Right atrium auricular region (tissue), 2 donors: ENCODE data around the gene RHOT1. TPM values are rescaled to one million over a fixed set of nuclear protein-coding genes. Genes with fewer than 3 reads are reported as not detected.
"Not testable (repeated sequence)": the region's sequence is repeated elsewhere in the genome, so short reads cannot be mapped to it uniquely, and the experiment has no call there.

Experiments used
- DNase-seq: peaks from one replicate; pipeline ENCODE4 v3.0.0-alpha.2; 2019; ENCODE audit warnings: low spot score
- H3K27ac ChIP-seq, 2 donors: fragments of 200-600 bp; sonication (generic); 1 replicate in 1 of 2; 2 replicates in 1 of 2; pipeline ENCODE4 v1.5.1; 2016 to 2019
- H3K27me3 ChIP-seq, 2 donors: fragments of 200-600 bp; sonication (generic); one replicate each; pipeline versions ENCODE4 v1.5.1 to v1.6.0; 2017 to 2019
- H3K36me3 ChIP-seq: fragments of 200-600 bp; sonication (generic); one replicate; pipeline ENCODE4 v1.5.1; 2016
- H3K4me1 ChIP-seq, 2 donors: fragments of 200-600 bp; sonication (generic); one replicate each; pipeline versions ENCODE4 v1.5.1 to v1.6.0; 2017 to 2019
- H3K4me3 ChIP-seq, 2 donors: fragments of 200-600 bp; sonication (generic); 1 replicate in 1 of 2; 2 replicates in 1 of 2; pipeline ENCODE4 v1.5.1; 2017 to 2019; ENCODE audit warnings: mild to moderate bottlenecking in 1 of 2, moderate library complexity in 1 of 2
- H3K9me3 ChIP-seq, 2 donors: fragments of 200-600 bp; sonication (generic); one replicate each; pipeline ENCODE4 v1.5.1; 2019
- total RNA-seq, 2 donors: library from RNA; depleted of rRNA; stranded (reverse); fragments of >200 nt; gene quantifications; one replicate each; pipeline ENCODE4 v1.1.0, GENCODE V29; 2016
- TF ChIP-seq, protein P1 (sequence below), 2 donors: fragments of 200-600 bp; sonication (generic); IDR thresholded peaks; one replicate each; pipeline ENCODE4 v1.5.1; 2019; ENCODE audit warnings: antibody characterized with exemption in 2 of 2

RHOT1 gene
- total RNA-seq, 2 donors from 2014 or later, result 39.6 to 51.0 TPM

DNA sequence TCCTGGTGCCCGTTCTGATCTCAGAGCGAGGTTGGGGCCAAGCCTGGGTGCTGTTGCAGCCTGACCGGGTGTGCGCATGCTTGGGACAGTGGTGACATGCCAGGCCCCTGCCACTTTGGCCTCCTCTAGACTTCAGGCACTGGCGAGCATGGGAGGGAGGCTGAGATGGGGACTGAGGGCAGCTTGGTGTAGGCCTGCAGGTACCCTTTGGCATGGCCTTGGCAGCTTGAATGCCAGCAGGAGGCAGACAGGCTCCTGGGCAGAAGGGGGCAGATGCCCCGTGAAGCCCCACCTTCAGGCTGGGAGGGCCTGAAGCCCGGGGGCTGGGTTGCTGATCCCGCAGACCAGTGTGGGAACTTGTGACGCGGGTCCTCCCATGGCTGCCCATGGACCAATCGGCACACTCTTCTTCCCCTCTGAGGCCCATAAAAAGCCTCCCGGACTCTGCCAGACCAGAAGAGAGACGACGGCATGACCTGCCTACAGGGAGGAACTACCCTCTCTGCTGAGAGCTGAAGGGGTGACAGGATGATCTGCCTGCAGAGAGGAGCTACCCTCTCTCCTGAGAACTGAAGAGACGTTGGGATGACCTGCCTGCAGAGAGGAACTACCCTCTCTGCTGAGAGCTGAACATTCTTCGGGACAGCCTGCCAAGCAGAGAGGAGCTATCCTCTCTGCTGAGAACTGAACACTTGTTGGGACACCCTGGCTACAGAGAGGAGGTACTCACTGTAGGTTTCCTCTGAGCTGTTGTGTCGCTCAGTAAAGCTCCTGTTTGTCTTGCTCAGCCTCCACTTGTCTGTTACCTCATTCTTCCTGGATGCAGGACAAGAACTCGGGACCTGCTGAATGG lies 17.5 kb downstream of the RHOT1 start:
- Histone ChIP-seq H3K27ac (no peak overlapping the region), H3K9me3 (no peaks in the 10 kb centered on the region), H3K4me3 (no peak overlapping the region), H3K27me3 (no peaks in the 10 kb centered on the region), H3K36me3 (peaks cover 14% of the 10 kb centered on the region), H3K4me1 (no peaks in the 10 kb centered on the region)
- DNase-seq, result no peak
- TF ChIP-seq, protein P1, sequence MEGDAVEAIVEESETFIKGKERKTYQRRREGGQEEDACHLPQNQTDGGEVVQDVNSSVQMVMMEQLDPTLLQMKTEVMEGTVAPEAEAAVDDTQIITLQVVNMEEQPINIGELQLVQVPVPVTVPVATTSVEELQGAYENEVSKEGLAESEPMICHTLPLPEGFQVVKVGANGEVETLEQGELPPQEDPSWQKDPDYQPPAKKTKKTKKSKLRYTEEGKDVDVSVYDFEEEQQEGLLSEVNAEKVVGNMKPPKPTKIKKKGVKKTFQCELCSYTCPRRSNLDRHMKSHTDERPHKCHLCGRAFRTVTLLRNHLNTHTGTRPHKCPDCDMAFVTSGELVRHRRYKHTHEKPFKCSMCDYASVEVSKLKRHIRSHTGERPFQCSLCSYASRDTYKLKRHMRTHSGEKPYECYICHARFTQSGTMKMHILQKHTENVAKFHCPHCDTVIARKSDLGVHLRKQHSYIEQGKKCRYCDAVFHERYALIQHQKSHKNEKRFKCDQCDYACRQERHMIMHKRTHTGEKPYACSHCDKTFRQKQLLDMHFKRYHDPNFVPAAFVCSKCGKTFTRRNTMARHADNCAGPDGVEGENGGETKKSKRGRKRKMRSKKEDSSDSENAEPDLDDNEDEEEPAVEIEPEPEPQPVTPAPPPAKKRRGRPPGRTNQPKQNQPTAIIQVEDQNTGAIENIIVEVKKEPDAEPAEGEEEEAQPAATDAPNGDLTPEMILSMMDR (IDR thresholded peaks at IDR 0.05), result no peak

DNA sequence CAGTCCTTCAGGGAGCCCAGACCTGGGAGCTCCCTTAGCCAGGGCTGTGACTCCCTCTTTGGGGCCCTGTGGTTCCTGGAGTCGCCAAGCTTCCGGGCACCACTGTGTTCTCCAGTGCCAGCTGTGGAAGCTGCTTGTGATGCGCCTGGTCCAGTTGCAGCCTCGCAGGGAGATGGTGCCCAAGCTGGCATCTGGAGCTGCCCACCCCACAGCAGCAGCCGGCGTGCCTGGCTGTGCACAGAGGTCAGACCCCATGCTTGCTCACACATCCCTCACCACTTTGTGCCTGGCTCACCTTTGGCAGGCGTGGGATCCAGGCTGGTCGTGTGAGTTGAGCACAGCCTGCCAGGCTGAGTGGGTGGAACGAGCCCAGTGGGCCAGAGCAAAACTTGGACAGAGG lies 18.2 kb downstream of the RHOT1 start:
- DNase-seq, result no peak
- peaks cover 11% of the 10 kb centered on the region for H3K36me3 ChIP-seq
- no peaks in the 10 kb centered on the region for H3K9me3 ChIP-seq
- H3K4me1 ChIP-seq, result no peaks in the 10 kb centered on the region
- H3K4me3 ChIP-seq, result no peak overlapping the region
- TF ChIP-seq, protein P1 (IDR thresholded peaks at IDR 0.05), result no peak
- no peak overlapping the region for H3K27ac ChIP-seq
- H3K27me3 ChIP-seq, result no peaks in the 10 kb centered on the region

DNA sequence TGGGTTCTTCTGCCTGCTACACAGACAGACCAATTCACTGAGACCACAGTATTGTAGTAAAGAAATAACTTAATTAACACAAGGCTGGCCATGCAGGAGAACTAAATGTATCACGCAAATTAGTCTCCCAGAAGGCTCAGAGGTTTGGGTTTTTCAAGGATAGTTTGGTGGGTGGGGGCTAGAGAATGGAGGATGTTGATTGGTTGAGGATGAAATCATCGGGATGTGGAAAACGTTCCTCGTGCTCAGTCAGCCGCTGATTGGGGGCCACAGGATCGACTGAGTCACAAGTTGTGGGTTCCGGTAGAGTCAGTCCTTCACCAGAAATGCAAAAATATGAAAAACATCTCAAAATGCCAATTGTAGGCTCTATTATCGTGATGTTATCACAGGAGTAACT lies 18.7 kb downstream of the RHOT1 start:
- TF ChIP-seq, protein P1 (IDR thresholded peaks at IDR 0.05), result no peak
- no peaks in the 10 kb centered on the region for H3K27me3 ChIP-seq
- no peak for DNase-seq
- no peaks in the 10 kb centered on the region for H3K9me3 ChIP-seq
- peaks cover 11% of the 10 kb centered on the region for H3K36me3 ChIP-seq
- H3K4me3 ChIP-seq, result no peak overlapping the region
- H3K27ac ChIP-seq, result no peak overlapping the region
- no peaks in the 10 kb centered on the region for H3K4me1 ChIP-seq

DNA sequence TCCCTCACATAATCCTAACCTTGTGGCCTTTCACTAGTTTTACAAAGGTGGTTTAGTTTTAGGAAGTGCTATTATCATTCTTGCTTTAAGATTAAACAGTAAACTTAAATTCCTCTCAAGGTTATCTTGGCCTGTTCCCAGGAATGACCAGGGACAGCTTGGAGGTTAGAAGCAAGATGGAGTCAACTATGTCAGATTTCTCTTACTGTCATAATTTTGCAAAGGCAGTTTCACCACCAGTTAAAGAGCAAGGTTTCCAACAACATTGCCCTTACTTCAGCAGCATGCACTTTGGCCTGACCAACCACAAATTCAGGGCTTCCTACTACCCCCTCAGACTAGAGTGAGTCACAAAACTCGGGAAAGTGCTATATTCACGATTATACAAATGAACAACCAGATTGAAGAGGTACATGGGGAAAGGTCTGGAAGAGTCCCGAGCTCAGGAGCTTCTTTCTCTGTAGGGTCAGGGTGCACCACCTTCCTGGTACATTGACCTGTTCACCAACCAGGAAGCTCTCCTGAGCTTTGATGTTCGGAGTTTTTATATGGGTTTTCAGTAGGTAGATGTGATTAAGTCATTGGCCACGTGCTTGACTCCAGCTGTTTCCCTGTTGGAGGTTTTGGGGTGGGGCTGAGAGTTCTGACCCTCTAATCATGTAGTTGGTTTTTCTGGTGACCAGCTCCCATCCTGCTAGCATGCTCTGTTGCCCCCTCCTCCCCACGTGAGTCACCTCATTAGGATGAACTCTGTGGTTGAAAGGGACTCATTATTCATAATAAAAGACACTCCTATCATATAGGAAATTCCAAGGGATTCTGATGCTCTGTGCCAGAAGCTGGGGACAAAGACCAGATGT lies 19.4 kb downstream of the RHOT1 start:
- Histone ChIP-seq H3K4me1 (no peaks in the 10 kb centered on the region), H3K9me3 (peaks cover 0 to 5% of the 10 kb centered on the region in 2 donors), H3K4me3 (no peak overlapping the region), H3K27me3 (no peaks in the 10 kb centered on the region), H3K36me3 (peaks cover 11% of the 10 kb centered on the region), H3K27ac (no peak overlapping the region)
- no peak for DNase-seq
- TF ChIP-seq, protein P1 (IDR thresholded peaks at IDR 0.05), result no peak

DNA sequence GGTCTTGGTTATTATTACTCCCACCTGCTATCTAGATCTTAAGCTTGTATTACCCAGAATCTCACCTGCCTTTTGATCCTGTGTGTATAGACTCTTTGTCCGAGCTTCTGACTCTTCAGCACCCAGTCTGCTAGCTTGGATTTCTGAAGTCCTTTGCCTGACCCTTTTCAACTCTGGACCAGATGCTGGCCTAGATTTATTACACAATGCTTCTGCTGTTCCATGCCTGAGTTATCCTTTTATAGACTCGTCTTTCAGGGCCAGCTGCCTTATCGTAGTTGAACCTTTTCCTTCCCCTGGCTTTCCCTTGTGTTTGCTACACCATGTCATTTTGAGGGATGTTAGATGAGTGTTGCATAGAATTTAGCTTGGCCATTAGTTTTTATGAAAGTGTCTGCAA lies 32.6 kb downstream of the RHOT1 start:
- H3K27ac ChIP-seq, result no peak overlapping the region
- H3K9me3 ChIP-seq, result no peaks in the 10 kb centered on the region
- peaks cover 49% of the 10 kb centered on the region for H3K36me3 ChIP-seq
- no peak overlapping the region for H3K4me3 ChIP-seq
- H3K27me3 ChIP-seq, result no peaks in the 10 kb centered on the region
- no peak for DNase-seq
- TF ChIP-seq, protein P1 (IDR thresholded peaks at IDR 0.05), result no peak
- no peaks in the 10 kb centered on the region for H3K4me1 ChIP-seq

DNA sequence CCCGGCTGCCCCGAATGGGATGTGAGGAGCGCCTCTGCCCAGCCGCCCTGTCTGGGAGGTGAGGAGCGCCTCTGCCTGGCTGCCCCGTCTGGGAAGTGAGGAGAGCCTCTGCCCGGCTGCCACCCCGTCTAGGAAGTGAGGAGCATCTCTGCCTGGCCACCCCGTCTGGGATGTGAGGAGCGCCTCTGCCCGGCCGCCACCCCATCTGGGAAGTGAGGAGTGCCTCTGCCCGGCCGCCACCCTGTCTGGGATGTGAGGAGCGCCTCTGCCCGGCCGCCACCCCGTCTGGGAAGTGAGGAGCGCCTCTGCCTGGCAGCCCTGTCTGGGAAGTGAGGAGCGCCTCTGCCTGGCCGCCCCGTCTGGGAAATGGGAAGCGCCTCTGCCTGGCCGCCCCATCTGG lies 36.4 kb downstream of the RHOT1 start:
- not testable (repeated sequence) for DNase-seq, H3K4me1 ChIP-seq, H3K27me3 ChIP-seq, H3K27ac ChIP-seq, H3K9me3 ChIP-seq, H3K4me3 ChIP-seq
- peaks cover 73% of the 10 kb centered on the region for H3K36me3 ChIP-seq

DNA sequence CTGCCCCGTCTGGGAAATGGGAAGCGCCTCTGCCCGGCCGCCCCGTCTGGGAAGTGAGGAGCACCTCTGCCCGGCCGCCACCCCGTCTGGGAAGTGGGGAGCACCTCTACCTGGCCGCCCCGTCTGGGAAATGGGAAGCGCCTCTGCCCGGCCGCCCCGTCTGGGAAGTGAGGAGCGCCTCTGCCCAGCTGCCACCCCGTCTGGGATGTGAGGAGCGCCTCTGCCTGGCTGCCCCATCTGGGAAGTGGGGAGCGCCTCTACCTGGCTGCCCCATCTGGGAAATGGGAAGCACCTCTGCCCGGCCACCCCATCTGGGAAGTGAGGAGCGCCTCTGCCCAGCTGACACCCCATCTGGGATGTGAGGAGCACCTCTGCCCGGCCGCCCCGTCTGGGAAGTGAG lies 36.8 kb downstream of the RHOT1 start:
- not testable (repeated sequence) for DNase-seq, H3K27ac ChIP-seq, H3K4me1 ChIP-seq, H3K9me3 ChIP-seq, H3K4me3 ChIP-seq, H3K27me3 ChIP-seq
- H3K36me3 ChIP-seq, result peaks cover 69% of the 10 kb centered on the region

DNA sequence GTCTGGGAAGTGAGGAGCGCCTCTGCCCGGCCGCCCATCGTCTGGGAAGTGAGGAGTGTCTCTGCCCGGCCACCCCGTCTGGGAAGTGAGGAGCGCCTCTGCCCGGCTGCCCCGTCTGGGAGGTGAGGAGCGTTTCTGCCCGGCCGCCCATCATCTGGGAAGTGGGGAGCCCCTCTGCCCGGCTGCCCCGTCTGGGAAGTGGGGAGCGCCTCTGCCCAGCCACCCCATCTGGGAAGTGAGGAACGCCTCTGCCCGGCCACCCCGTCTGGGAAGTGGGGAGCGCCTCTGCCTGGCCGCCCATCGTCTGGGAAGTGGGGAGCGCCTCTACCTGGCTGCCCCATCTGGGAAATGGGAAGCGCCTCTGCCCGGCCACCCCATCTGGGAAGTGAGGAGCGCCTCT lies 37.2 kb downstream of the RHOT1 start:
- H3K9me3 ChIP-seq, H3K27me3 ChIP-seq, DNase-seq, H3K4me1 ChIP-seq, H3K27ac ChIP-seq, H3K4me3 ChIP-seq: not testable (repeated sequence)
- H3K36me3 ChIP-seq, result peaks cover 67% of the 10 kb centered on the region

DNA sequence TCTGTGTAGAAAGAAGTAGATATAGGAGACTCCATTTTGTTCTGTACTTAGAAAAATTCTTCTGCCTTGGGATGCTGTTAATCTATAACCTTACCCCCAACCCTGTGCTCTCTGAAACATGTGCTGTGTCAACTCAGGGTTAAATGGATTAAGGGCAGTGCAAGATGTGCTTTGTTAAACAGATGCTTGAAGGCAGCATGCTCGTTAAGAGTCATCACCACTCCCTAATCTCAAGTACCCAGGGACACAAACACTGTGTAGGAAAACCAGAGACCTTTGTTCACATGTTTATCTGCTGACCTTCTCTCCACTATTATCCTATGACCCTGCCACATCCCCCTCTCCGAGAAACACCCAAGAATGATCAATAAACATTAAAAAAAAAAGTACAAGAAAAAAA lies 38.0 kb downstream of the RHOT1 start:
- H3K4me1 ChIP-seq, H3K9me3 ChIP-seq, DNase-seq, H3K4me3 ChIP-seq, H3K27me3 ChIP-seq, H3K27ac ChIP-seq: not testable (repeated sequence)
- H3K36me3 ChIP-seq, result peaks cover 66% of the 10 kb centered on the region
